B cell (primary cell): ENCODE measurements around the gene PRDM10. TPM values are rescaled to one million over a fixed set of nuclear protein-coding genes. Genes with fewer than 3 reads are reported as not detected.

Experiments used
- ATAC-seq: fragments of 200-7000 bp; cut with Tn5 transposase; one replicate; pipeline ENCODE4 v1.10.0; 2021; ENCODE audit warnings: low read depth, mild to moderate bottlenecking, moderate number of reproducible peaks, moderate library complexity
- CTCF ChIA-PET: fragments of 350-600 bp; sonication (Branson Sonifier 250); formaldehyde crosslinking; loops from one replicate; lab custom pipeline; 2021; ENCODE audit warnings: antibody characterized with exemption, inconsistent platforms; lab: Charles Lee
- POLR2A ChIA-PET: fragments of 350-600 bp; sonication (Branson Sonifier 250); formaldehyde crosslinking; loops from one replicate; lab custom pipeline; 2021; ENCODE audit warnings: antibody characterized with exemption; lab: Charles Lee
- DNase-seq: peaks from one replicate; pipeline ENCODE4 v3.0.0; 2013
- H2AFZ ChIP-seq: 2 replicates; pipeline ENCODE4 v1.6.1; 2012; ENCODE audit warnings: mild to moderate bottlenecking, low read depth, low read length; ENCODE audit not compliant: insufficient read depth, poor library complexity, severe bottlenecking
- H3K27ac ChIP-seq, 2 donors: 1 replicate in 1 of 2; 2 replicates in 1 of 2; pipeline ENCODE4 v1.5.1; 2012 to 2013; ENCODE audit warnings: low read length in 2 of 2, mild to moderate bottlenecking in 2 of 2, moderate library complexity in 1 of 2
- H3K27me3 ChIP-seq, 4 experiments: fragments of 200-600 bp in 1 of 4; sonication (generic) in 1 of 4; replicated peaks in 1 of 4; 1 replicate in 2 of 4; 2 replicates in 2 of 4; pipeline versions ENCODE4 v1.6.1 to v1.7.0; 2013 to 2016; ENCODE audit warnings: low read length in 3 of 4, mild to moderate bottlenecking in 2 of 4, mixed read lengths in 1 of 4, moderate library complexity in 1 of 4; ENCODE audit not compliant: insufficient read depth in 4 of 4, control insufficient read depth in 3 of 4; ENCODE audit errors: control extremely low read depth in 1 of 4
- H3K36me3 ChIP-seq, 2 experiments: replicated peaks in 1 of 2; 1 replicate in 1 of 2; 2 replicates in 1 of 2; pipeline versions ENCODE4 v1.6.1 to v1.7.1; 2013; ENCODE audit warnings: low read length in 1 of 2; ENCODE audit not compliant: insufficient read depth in 2 of 2, control insufficient read depth in 1 of 2; ENCODE audit errors: control extremely low read depth in 1 of 2, extremely low read depth in 1 of 2
- H3K4me1 ChIP-seq, 2 donors: fragments of 200-600 bp in 1 of 2; sonication (generic) in 1 of 2; 1 replicate in 1 of 2; 2 replicates in 1 of 2; pipeline versions ENCODE4 v1.5.1 to v1.6.1; 2013 to 2017; ENCODE audit warnings: low read length in 2 of 2; ENCODE audit not compliant: control insufficient read depth in 2 of 2, insufficient read depth in 2 of 2
- H3K4me2 ChIP-seq: replicated peaks from 2 replicates; pipeline ENCODE3; 2012; ENCODE audit warnings: mild to moderate bottlenecking, low read depth, low read length; ENCODE audit not compliant: poor library complexity, severe bottlenecking
- H3K4me3 ChIP-seq, 5 experiments: fragments of 200-600 bp in 1 of 5; sonication (generic) in 1 of 5; 1 replicate in 3 of 5; 2 replicates in 2 of 5; pipeline versions ENCODE4 v1.5.1 to v1.7.0; 2011 to 2016; ENCODE audit warnings: low read length in 4 of 5, mild to moderate bottlenecking in 4 of 5, low read depth in 2 of 5, control low read depth in 1 of 5, moderate library complexity in 1 of 5; ENCODE audit not compliant: insufficient read depth in 1 of 5; ENCODE audit errors: control extremely low read depth in 1 of 5, extremely low read depth in 1 of 5
- H3K79me2 ChIP-seq: fragments of 200-600 bp; sonication (generic); one replicate; pipeline ENCODE4 v1.6.0; 2016; ENCODE audit warnings: low read length; ENCODE audit not compliant: control insufficient read depth, insufficient read depth
- H3K9ac ChIP-seq: fragments of 200-600 bp; sonication (generic); 2 replicates; pipeline ENCODE4 v1.6.1; 2017; ENCODE audit warnings: mild to moderate bottlenecking, low read length, moderate library complexity
- H3K9me3 ChIP-seq, 3 donors: one replicate each; pipeline versions ENCODE4 v1.6.1 to v1.7.1; 2013; ENCODE audit warnings: low read length in 2 of 3; ENCODE audit not compliant: control insufficient read depth in 2 of 3, insufficient read depth in 1 of 3; ENCODE audit errors: control extremely low read depth in 1 of 3
- H4K20me1 ChIP-seq: 2 replicates; pipeline ENCODE4 v1.6.0; 2012; ENCODE audit warnings: mild to moderate bottlenecking, low read length; ENCODE audit not compliant: insufficient read depth, control insufficient read depth, poor library complexity, severe bottlenecking
- H3K27ac Mint-ChIP-seq: one replicate; pipeline ENCODE4 v1.8.0; 2021; ENCODE audit warnings: mixed read lengths
- H3K27me3 Mint-ChIP-seq: one replicate; pipeline ENCODE4 v1.8.0; 2021; ENCODE audit warnings: mixed read lengths
- H3K4me1 Mint-ChIP-seq: one replicate; pipeline ENCODE4 v1.8.0; 2021; ENCODE audit warnings: mixed read lengths
- H3K4me3 Mint-ChIP-seq: one replicate; pipeline ENCODE4 v1.8.0; 2021; ENCODE audit warnings: mixed read lengths
- H3K9me3 Mint-ChIP-seq: one replicate; pipeline ENCODE4 v1.8.0; 2022; ENCODE audit warnings: mixed read lengths; ENCODE audit not compliant: insufficient read depth
- EZH2 ChIP-seq: IDR thresholded peaks from 2 replicates; pipeline ENCODE4 v1.6.1; 2012; ENCODE audit warnings: borderline replicate concordance, low read depth, mild to moderate bottlenecking, moderate library complexity, low read length; ENCODE audit not compliant: insufficient read depth, poor library complexity, severe bottlenecking
- WGBS: methylation state at CpG from one replicate; pipeline ENCODE4 v1.1.5; 2013; ENCODE audit warnings: missing lambda C conversion rate; ENCODE audit not compliant: insufficient coverage; 5-methylcytosine and 5-hydroxymethylcytosine counted together
- intact Hi-C: fragments of 100-400 bp; cut with micrococcal nuclease; formaldehyde crosslinking; loops from one replicate; pipeline ENCODE4 v1.10.0; 2022
- polyA plus RNA-seq: library from polyadenylated mRNA; depleted of rRNA; stranded (reverse); fragments of >200 nt; gene quantifications from 2 replicates; pipeline ENCODE4 v1.2.3, GENCODE V29; 2012
- total RNA-seq, 2 donors: library from RNA; stranded (reverse); fragments of 120-200 nt in 1 of 2; gene quantifications; 1 replicate in 1 of 2; 2 replicates in 1 of 2; pipeline versions ENCODE4 v1.2.3 to v1.2.4, GENCODE V29; 2013 to 2022
- TF ChIP-seq, protein P1 (sequence below): fragments of 200-600 bp; IDR thresholded peaks from one replicate; pipeline ENCODE4 v1.8.0; 2022; ENCODE audit warnings: antibody characterized with exemption, mild to moderate bottlenecking

The PRDM10 gene
- total and polyA plus RNA-seq, 2 donors (not counting 1 experiment from before 2014, with no cell fraction given): 4.5 to 17.5 TPM

DNA sequence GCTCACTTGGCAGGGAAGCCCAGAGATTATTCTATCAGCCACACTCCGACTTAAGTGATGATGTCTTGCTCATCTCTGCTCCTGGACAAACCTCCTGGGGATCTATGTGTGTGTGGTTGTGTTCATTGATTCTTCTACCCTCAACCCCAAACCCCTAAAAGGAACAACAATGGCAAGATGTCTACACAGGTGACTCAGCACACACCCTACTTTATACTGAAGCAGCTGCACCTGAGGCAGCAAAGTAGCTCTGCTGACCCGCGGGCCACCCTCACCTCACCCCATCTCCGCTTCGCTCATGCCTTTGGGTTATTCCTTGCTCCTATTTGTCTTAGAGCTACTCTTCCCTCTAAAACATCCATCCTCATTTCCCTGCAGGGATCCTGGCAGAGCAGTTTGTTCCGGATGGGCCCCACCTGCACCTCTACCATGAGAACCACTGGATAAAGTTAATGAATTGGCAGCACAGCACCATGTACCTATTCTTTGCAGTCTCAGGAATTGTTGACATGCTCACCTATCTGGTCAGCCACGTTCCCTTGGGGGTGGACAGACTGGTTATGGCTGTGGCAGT is 148.3 kb downstream of the PRDM10 start:
- Mint-ChIP-seq H3K4me1 (no peaks in the 10 kb centered on the region), H3K4me3 (no peak overlapping the region), H3K27me3 (peaks cover 8% of the 10 kb centered on the region), H3K9me3 (no peaks in the 10 kb centered on the region), H3K27ac (no peak overlapping the region)
- H3K27me3 ChIP-seq: no peaks in the 10 kb centered on the region
- no peaks in the 10 kb centered on the region for H3K4me1 ChIP-seq
- H4K20me1 ChIP-seq: no peaks in the 10 kb centered on the region
- peaks cover 0 to 3% of the 10 kb centered on the region in 2 experiments for H3K36me3 ChIP-seq
- ChIA-PET CTCF (no interaction called here), POLR2A (no interaction called here)
- no peak overlapping the region for H3K4me2 ChIP-seq
- 93% methylated on average over 6 of the region's 7 CpGs for WGBS
- H3K4me3 ChIP-seq: no peak overlapping the region
- no peak for TF ChIP-seq EZH2
- TF ChIP-seq, protein P1, sequence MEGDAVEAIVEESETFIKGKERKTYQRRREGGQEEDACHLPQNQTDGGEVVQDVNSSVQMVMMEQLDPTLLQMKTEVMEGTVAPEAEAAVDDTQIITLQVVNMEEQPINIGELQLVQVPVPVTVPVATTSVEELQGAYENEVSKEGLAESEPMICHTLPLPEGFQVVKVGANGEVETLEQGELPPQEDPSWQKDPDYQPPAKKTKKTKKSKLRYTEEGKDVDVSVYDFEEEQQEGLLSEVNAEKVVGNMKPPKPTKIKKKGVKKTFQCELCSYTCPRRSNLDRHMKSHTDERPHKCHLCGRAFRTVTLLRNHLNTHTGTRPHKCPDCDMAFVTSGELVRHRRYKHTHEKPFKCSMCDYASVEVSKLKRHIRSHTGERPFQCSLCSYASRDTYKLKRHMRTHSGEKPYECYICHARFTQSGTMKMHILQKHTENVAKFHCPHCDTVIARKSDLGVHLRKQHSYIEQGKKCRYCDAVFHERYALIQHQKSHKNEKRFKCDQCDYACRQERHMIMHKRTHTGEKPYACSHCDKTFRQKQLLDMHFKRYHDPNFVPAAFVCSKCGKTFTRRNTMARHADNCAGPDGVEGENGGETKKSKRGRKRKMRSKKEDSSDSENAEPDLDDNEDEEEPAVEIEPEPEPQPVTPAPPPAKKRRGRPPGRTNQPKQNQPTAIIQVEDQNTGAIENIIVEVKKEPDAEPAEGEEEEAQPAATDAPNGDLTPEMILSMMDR: no peak
- ATAC-seq (no peak), DNase-seq (no peak)
- no peaks in the 10 kb centered on the region for H3K79me2 ChIP-seq
- no peak overlapping the region for H3K27ac ChIP-seq
- intact Hi-C loops: no loop called here
- no peaks in the 10 kb centered on the region for H3K9me3 ChIP-seq
- H3K9ac ChIP-seq: no peak overlapping the region
- no peak overlapping the region for H2AFZ ChIP-seq

DNA sequence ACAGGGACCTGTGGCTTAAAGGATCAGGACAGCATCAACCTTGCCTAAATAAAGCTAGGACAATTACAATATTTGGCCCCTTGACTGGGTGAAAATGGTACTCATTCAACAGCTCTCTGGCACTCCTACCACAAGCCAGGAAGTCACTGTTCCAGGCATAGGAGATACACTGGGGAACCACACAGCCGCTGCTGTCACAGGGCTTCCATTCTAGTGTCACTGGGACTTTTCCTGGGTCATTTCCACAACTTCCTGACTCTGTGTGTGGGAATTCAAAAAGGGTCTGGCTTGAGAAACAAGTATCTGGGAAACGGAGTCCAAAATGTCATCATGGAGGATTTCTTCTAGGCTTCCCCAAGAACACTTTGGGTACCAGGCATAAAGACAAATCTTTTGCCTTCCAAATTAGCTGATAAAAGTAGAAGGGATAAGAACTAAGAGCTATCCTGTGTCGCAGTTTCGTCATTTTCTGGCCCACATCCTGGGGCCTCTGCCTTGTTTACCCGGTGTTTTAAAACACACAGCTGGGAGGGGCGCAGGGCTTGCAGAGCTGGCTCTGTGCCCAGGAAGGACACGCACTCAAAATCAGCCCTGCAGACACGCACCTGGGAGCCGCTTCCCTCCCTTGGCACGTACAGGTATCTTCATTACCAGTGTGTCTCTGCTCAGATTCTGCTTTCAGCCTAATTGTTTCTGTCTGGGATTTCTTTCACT is 149.0 kb downstream of the PRDM10 start:
- no peak overlapping the region for H3K4me3 ChIP-seq
- H3K4me2 ChIP-seq: no peak overlapping the region
- no peaks in the 10 kb centered on the region for H3K9me3 ChIP-seq
- intact Hi-C loops: no loop called here
- H3K4me1 ChIP-seq: no peaks in the 10 kb centered on the region
- H3K27me3 ChIP-seq: no peaks in the 10 kb centered on the region
- no peak overlapping the region for H3K27ac ChIP-seq
- Mint-ChIP-seq H3K27me3 (peaks cover 8% of the 10 kb centered on the region), H3K9me3 (no peaks in the 10 kb centered on the region), H3K4me3 (no peak overlapping the region), H3K27ac (no peak overlapping the region), H3K4me1 (no peaks in the 10 kb centered on the region)
- peaks cover 0 to under 1% of the 10 kb centered on the region in 2 experiments for H3K36me3 ChIP-seq
- H3K9ac ChIP-seq: no peak overlapping the region
- WGBS: 40% methylated on average over 8 of the region's 10 CpGs
- ChIA-PET CTCF (no interaction called here), POLR2A (no interaction called here)
- no peaks in the 10 kb centered on the region for H3K79me2 ChIP-seq
- no peak for TF ChIP-seq EZH2
- TF ChIP-seq, protein P1: no peak
- H4K20me1 ChIP-seq: no peaks in the 10 kb centered on the region
- no peak overlapping the region for H2AFZ ChIP-seq
- DNase-seq: no peak
- ATAC-seq: no peak
